Stimulated activated CD8-positive, alpha-beta memory T cell treated with anti-CD3 and anti-CD28 coated beads, Interleukin-7, amount 100 ng/mL, for 4 hours (primary cell): Measurements from ENCODE around the gene NXT1.
"Not testable (repeated sequence)": the region's sequence is repeated elsewhere in the genome, so short reads cannot be mapped to it uniquely, and the experiment has no call there.

Experiments used
- DNase-seq, 2 donors: peaks; one replicate each; pipeline ENCODE4 v3.0.0-alpha.2; 2020; ENCODE audit warnings: low read depth in 2 of 2

NXT1 gene

GRCh38 chr20:23350196-23350903, at the start of gene NXT1:
TSS of gene NXT1 (plus strand) at chr20:23350791. CDS start at chr20:23354042, 3,251 bp downstream.
- DNase-seq, result peak; percentile 93

GRCh38 chr20:23301436-23302050, 49.0 kb upstream of the NXT1 start:
- DNase-seq, result no peak

- DNase-seq, result no peak
These were observed 48.2 kb upstream of the NXT1 start for GRCh38 chr20:23302386-23302785.

DNA sequence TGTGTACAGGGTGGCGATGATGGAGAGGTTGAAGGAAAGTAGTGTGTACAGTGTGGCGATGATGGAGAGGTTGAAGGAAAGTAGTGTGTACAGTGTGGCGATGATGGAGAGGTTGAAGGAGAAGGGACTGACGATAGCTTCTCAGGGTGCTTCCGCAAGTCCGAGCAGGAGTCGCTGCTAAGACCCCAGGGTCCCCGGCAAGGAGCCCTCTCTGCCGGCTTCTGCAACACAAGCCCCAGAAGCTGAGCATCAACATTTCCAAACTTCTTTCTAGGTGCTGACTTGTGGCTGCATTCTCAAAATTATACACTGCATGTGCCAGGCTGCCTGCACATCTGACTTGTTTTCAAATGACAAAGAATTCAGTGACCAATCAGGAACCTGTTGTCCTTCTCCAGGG, 47.8 kb upstream of the NXT1 start:
- no peak for DNase-seq

DNA sequence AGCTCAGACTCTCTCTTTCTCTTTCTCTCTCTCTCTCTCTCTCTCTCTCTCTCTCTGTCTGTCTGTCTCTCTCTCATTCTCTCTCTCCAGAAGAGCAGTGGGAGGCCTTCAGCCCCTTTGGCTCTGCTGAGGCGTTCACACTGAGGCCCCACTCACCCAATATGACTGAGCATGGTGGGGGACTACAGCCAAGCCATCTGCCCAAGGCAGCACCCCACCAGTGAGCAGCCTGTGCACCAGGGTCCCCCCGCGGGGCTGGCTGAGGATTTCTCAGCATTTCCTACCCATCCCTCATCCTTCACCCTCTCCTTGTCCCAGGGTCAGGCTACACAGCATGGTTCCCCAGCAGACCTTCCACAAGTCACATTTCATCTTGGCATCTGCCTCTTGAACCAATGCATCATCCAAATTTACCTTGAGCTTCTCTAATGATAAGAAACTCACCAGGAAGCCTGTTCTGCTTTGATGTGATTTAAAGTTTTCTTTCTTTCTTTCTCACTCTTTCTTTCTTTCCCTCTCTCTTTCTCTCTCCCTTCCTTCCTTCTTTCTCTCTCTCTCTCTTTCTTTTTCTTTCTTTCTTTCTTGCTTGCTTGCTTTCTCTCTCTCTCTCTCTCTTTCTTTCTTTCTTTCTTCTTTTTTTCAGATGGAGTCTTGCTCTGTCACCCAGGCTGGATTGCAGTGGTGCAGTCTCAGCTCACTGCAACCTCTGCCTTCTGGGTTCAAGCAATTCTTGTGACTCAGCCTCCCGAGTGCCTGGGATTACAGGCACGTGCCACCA, 47.1 kb upstream of the NXT1 start:
- no peak for DNase-seq

- DNase-seq, result no peak
These were observed 46.0 kb upstream of the NXT1 start for GRCh38 chr20:23304616-23305015.

DNA sequence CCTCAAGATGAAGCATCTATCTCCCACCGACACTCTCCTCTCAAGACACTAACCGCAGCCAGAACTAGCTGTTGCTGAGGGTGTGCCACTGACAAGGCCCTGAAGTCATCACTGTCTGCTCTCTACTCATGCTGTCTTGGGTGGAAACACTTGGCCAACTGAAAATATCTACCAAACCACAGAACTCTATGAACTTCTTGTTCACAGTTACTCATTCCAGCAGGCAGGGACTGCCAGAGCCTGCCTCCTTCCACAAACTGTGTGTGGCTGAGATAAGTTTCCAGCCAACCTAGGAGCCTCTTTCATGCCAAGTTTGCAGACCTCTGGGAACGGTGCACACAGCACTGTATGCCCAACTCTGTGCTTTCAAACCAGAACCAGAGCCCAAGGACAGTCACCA, 45.5 kb upstream of the NXT1 start:
- DNase-seq, result no peak

DNA sequence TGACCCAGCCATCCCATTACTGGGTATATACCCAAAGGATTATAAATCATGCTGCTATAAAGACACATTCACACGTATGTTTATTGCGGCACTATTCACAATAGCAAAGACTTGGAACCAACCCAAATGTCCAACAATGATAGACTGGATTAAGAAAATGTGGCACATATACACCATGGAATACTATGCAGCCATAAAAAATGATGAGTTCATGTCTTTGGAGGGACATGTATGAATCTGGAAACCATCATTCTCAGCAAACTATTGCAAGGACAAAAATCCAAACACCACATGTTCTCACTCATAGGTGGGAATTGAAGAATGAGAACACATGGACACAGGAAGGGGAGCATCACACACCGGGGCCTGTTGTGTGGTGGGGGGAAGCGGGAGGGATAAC, 43.2 kb upstream of the NXT1 start:
- DNase-seq, result not testable (repeated sequence)

GRCh38 chr20:23308024-23308423, 42.6 kb upstream of the NXT1 start:
- DNase-seq, result no peak

DNA sequence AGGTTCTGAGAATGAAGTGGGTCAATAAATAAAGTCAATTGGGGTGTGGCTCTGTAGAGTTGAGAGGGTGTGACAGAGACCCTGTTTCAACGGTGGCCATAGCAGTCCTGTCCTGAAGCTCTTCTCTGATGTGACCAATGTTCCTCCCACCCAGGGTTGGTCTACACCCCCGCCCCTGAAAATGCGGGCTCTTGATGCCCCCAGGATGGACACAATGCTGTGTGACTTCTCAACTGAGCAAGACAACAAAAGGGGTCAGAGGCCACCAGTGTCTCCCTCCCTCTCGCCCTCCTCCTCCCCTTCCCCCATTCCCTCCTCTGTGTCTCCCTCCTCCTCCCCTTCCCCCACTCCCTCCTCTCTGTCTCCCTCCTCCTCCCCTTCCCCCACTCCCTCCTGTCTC, 41.7 kb upstream of the NXT1 start:
- DNase-seq, result no peak

GRCh38 chr20:23309781-23310180, 40.8 kb upstream of the NXT1 start:
- DNase-seq, result no peak

GRCh38 chr20:23311947-23312506, 38.6 kb upstream of the NXT1 start:
- no peak for DNase-seq

DNA sequence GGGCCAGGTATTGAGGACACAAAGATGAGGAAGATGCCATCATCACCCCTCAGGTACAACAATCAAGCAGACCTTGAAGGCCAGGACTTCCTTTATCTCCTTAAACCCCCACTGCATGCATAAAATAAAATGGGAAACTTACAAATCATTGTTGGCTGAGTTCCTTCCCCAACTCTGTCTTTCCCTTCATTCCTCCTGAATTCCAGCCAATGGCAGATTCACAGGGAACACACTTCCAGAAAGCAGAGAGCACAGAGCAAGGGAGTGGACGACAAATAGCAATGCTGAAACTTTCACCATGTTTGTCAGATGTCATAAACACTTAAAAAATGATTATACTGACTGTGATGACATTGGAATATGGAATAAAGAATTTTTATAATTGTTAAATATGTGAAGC, 37.3 kb upstream of the NXT1 start:
- no peak for DNase-seq

GRCh38 chr20:23314699-23315098, 35.9 kb upstream of the NXT1 start:
- DNase-seq, result no peak

DNA sequence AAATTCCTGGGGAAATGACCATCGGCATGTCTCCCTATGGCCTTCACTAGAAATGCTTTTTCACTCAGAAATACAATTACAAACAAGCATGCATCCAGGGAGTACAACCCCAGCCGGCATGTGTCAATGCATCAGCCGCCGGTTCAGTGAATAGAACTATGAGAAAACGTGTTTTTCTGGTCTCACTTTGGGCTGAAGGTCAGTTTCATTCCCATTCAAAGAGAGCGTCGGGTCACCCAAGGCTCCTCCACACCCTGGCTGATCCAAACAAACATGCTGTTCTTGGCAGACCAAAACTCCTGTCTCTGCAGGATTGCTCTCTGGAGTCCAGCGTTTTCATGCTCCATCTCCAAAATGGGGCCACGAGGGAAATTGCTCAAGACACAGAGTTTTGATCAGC, 35.5 kb upstream of the NXT1 start:
- no peak for DNase-seq

GRCh38 chr20:23316626-23317025, 34.0 kb upstream of the NXT1 start:
- no peak for DNase-seq

GRCh38 chr20:23317081-23317480, 33.5 kb upstream of the NXT1 start:
- DNase-seq, result no peak

- DNase-seq, result no peak
These were observed 32.2 kb upstream of the NXT1 start for GRCh38 chr20:23318347-23318746.

DNA sequence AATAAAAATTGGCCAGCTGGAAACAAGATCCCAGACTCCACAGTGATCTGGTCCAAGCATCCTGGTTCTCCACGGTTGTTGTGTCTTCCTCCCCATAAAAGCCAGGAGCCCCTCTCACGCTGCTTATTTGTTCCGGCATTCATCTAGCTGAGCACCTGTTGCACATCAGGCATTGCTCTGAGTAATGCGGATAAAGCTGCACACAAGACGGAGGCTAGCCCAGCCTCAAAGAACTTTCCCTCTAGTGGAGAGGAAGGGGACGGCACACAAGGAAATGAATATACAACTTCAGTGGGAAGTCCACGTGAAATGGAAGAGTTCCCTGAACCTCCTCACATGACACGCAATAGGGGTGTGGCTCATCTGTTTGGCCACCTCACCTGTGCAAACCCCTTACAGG, 30.3 kb upstream of the NXT1 start:
- DNase-seq, result no peak

- no peak for DNase-seq
These were observed 25.5 kb upstream of the NXT1 start for GRCh38 chr20:23325107-23325506.

DNA sequence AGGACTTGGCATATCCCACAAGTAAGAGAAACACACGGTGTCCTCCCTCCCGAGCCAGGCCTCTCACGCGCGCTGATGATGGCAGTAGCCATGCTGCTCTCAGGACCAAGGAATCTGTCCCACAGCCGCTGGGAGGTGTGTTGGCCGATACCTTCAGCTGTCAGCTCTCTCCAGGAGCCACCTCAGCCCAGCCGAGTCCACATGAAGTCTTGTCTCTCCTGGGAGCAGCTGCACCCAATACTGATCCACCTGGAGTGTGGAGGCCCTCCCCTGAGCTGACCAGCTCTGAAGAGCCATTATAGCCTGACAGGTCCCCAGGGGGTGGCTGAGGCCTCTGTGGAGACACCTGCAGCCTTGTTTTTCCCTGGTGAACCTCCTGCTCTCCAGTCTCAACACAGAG, 23.8 kb upstream of the NXT1 start:
- DNase-seq, result no peak

- DNase-seq, result no peak
These were observed 22.8 kb upstream of the NXT1 start for GRCh38 chr20:23327617-23328333.
